Measurements from ENCODE around the gene CNTNAP2.
"Not testable (repeated sequence)": the region's sequence is repeated elsewhere in the genome, so short reads cannot be mapped to it uniquely, and the experiment has no call there.

Gene CNTNAP2

GRCh38 chr7:148442933-148443332 lies 2326.3 kb downstream of the CNTNAP2 start:
- no peak overlapping the region for H3K27ac ChIP-seq
- TF ChIP-seq ZFX (IDR thresholded peaks at IDR 0.05) = no peak
- TF ChIP-seq, protein P1, sequence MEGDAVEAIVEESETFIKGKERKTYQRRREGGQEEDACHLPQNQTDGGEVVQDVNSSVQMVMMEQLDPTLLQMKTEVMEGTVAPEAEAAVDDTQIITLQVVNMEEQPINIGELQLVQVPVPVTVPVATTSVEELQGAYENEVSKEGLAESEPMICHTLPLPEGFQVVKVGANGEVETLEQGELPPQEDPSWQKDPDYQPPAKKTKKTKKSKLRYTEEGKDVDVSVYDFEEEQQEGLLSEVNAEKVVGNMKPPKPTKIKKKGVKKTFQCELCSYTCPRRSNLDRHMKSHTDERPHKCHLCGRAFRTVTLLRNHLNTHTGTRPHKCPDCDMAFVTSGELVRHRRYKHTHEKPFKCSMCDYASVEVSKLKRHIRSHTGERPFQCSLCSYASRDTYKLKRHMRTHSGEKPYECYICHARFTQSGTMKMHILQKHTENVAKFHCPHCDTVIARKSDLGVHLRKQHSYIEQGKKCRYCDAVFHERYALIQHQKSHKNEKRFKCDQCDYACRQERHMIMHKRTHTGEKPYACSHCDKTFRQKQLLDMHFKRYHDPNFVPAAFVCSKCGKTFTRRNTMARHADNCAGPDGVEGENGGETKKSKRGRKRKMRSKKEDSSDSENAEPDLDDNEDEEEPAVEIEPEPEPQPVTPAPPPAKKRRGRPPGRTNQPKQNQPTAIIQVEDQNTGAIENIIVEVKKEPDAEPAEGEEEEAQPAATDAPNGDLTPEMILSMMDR (conservative IDR thresholded peaks at IDR 0.05) = no peak

GRCh38 chr7:148445260-148446044 lies 2328.9 kb downstream of the CNTNAP2 start:
- H3K27ac ChIP-seq = no peak overlapping the region; the same call in 1 of the 2 replicates
- TF ChIP-seq, protein P1 (conservative IDR thresholded peaks at IDR 0.05) = no peak
- TF ChIP-seq ZFX (IDR thresholded peaks at IDR 0.05) = no peak

GRCh38 chr7:148447221-148447849 lies 2330.7 kb downstream of the CNTNAP2 start:
- no peak for TF ChIP-seq ZFX (IDR thresholded peaks at IDR 0.05)
- TF ChIP-seq, protein P1 (conservative IDR thresholded peaks at IDR 0.05) = no peak
- no peak overlapping the region for H3K27ac ChIP-seq

DNA sequence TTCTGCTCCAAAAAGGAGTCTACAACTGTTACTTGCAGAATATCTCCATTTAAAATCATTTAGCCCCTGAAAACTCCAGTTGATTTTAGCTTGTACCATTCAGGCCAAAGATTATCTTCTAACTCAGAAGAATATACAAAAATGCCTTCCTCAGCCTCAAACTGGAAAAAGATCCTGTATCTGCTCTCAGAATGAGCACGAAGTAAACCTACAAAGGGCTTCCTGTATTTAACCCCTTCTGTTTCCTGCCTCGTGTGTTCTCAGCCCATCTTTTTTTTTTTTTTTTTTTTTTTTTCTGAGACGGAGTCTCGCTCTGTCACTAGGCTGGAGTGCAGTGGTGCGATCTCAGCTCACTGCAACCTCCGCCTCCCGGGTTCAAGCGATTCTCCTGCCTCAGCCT lies 2334.9 kb downstream of the CNTNAP2 start:
- H3K27ac ChIP-seq = not testable (repeated sequence)

DNA sequence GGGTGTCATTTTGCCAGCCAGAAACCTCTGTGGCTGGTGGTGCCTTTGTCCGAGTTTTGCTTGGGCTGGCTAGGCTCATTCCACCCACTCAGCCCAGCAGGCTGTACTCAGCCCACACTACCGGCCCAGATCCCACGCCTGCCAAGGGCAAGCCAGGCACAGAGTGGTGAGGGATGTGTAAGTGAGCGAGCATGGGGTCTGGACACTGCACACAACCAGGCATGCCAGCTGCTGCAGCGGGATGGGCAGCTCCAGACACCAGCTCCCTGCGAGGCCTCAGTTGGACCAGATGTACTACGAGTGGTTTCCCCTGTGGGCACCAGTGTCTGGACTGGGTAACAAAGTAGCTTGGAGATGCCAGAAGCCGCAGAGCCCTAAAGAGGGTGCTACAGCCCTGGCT lies 2339.8 kb downstream of the CNTNAP2 start:
- no peak for TF ChIP-seq ZFX (IDR thresholded peaks at IDR 0.05)
- TF ChIP-seq, protein P1 (conservative IDR thresholded peaks at IDR 0.05) = no peak
- no peak overlapping the region for H3K27ac ChIP-seq

DNA sequence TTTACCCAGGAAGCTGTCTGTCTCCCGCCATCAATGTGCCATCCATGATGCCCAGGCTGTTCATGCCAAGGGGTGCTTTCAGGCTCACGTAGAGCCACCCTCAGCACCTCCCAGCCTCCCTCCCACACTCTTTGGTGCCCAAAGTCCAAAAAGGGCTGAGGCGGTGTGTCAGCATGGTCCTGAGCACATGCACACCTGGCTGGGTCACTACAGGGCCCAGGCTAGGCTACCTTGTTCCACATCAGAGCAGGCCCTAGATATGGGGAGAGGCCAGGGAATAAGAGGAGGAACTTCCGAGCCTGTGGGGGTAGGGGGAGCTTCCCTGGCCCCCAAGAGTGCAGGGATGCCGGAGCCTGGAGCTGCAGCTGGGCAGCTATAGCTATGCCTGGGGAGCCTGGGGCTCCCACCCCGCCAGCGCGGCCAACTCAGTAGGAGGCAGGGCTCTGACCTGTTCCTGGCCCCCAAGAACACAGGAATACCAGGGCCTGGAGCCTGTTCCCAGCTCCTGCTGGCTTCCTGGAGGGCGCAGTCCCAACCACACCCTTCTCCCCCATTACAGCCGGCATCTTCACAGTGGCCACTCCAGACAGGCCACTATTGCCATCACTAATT lies 2340.8 kb downstream of the CNTNAP2 start:
- TF ChIP-seq, protein P1 (conservative IDR thresholded peaks at IDR 0.05) = no peak
- no peak for TF ChIP-seq ZFX (IDR thresholded peaks at IDR 0.05)
- H3K27ac ChIP-seq = no peak overlapping the region

GRCh38 chr7:148458263-148458662 lies 2341.7 kb downstream of the CNTNAP2 start:
- H3K27ac ChIP-seq = no peak overlapping the region
- no peak for TF ChIP-seq ZFX (IDR thresholded peaks at IDR 0.05)
- TF ChIP-seq, protein P1 (conservative IDR thresholded peaks at IDR 0.05) = no peak

All from C4-2B (cell line).